ENCODE results near the gene SMIM27. TPM values are rescaled to one million over a fixed set of nuclear protein-coding genes. Genes with fewer than 3 reads are reported as not detected.

Gene SMIM27
- total RNA-seq, 4 donors from 2014 or later: 4.1 to 10.9 (median 4.6) TPM

DNA sequence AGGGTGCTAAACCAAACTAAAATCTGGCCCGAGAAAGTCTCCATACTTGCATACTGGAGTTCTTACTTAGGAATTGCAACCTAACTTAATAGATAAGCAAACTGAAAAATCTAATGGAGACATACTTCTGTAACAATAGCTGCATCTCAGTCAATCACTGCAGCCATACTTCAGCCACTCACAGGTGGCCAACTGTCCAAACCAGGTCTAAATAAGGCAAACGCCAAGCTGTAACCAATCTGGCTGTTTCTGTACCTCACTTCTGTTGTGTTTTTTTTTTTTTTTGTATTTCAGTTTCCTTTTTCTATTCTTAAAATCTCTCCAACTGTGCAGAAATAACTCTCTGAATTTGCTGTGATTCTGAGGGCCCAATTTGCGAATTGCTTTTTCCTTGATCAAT, 25.2 kb downstream of the SMIM27 start:
- TF ChIP-seq, protein P1, sequence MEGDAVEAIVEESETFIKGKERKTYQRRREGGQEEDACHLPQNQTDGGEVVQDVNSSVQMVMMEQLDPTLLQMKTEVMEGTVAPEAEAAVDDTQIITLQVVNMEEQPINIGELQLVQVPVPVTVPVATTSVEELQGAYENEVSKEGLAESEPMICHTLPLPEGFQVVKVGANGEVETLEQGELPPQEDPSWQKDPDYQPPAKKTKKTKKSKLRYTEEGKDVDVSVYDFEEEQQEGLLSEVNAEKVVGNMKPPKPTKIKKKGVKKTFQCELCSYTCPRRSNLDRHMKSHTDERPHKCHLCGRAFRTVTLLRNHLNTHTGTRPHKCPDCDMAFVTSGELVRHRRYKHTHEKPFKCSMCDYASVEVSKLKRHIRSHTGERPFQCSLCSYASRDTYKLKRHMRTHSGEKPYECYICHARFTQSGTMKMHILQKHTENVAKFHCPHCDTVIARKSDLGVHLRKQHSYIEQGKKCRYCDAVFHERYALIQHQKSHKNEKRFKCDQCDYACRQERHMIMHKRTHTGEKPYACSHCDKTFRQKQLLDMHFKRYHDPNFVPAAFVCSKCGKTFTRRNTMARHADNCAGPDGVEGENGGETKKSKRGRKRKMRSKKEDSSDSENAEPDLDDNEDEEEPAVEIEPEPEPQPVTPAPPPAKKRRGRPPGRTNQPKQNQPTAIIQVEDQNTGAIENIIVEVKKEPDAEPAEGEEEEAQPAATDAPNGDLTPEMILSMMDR (IDR thresholded peaks at IDR 0.05; ENCODE audit: low read depth): no peak

DNA sequence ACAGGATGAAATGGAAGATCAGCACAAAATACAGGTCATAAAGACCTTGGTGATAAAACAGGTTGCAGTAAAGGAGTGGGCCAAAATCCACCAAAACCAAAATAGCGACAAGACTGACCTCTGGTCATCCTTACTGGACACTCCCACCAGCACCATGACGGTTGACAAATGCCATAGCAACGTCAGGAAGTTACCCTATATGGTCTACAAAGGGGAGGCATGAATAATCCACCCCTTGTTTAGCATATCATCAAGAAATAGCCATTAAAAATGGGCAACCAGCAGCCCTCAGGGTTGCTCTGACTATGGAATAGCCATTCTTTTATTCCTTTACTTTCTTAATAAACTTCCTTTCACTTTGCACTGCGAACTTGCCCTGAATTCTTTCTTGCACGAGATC, 26.8 kb downstream of the SMIM27 start:
- TF ChIP-seq, protein P1 (IDR thresholded peaks at IDR 0.05; ENCODE audit: low read depth): no peak

DNA sequence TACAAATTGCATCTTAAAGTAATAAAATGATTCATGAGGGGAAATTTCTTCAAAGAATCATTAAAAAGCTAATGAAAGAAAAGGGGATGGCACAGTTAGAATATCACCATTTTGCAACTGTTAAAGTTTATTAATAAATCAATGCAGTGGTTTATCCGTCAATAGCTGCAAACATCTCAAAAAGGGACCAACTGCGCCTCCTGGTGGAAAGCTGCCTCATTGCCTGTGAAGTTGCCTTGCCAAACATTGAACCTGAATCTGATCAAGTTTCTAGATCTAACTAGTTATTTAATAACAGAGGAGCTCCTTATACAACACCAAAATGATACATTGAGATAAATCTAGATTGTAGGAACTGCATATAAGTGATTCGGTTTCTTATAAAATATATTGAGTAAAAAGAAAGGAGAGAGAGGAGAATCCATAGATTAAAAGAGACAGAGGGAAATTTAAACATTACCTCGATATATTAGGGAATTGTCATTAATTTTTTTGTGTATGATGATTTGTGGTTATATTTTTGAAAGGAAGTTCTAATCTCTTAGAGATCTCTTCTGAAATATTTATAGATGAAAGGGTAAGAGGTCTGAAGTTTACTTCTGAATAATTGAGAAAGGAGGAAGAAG, 27.7 kb downstream of the SMIM27 start:
- TF ChIP-seq, protein P1 (IDR thresholded peaks at IDR 0.05; ENCODE audit: low read depth): no peak

DNA sequence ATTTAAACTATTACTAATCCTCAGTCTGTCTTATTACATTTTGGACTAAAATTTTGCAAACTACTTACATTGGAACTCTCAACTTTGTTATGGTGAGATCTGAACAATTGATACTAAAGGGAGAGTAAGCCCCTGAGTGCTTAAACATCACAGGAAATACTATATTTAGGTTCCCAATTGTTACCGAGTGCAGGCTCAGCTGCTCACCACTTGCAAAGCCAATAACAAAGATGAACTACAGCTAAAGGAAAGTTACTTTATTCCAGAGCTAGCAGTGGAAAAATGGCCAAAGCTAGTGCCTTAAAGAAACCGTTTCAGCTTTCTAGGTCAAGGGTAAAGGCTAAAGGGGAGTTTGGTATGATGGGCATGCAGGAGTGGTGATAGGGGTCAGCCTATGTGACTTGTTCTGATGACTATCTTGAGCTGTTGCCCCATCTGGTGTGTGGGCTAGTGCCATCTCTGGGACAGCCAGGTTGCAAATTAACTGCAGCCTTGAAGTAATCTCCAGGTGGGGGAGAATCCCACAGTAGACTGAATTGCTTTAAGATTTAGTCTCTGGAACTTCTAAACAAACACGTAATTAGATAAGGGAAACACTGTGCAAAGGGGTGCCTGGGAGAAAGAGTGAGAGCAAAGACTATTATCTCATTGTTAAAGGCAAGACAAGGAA, 28.6 kb downstream of the SMIM27 start:
- TF ChIP-seq, protein P1 (IDR thresholded peaks at IDR 0.05; ENCODE audit: low read depth): no peak

DNA sequence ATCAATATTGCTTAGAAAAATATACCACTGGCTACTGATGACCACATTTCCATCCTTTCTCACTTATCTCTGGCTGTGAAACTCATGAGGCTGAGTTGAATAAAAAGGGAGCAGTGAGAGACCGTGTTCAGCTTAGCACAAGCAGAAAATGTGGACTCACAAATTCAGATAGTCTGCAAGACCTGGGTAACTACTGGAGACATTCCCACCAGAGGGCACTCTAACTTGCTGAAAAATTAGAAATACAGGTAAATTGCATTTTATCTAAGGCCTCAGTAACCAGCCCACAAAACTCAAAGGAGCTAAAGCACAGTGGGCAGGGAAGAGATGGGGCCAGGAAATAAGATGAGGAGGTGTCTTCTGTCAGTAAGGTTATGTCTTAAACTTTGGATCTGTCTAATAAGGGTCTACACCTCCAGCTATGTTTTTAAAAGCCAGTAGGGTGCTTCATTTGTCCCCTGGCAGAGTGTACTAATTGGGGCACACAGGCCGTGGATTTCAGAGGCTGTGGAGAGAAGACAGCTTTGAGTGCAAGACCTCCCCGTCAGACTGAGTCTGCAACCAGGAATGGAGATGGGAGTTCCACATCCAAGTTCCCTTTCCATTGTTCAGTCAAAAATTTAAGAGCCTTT, 29.5 kb downstream of the SMIM27 start:
- TF ChIP-seq, protein P1 (IDR thresholded peaks at IDR 0.05; ENCODE audit: low read depth): no peak

DNA sequence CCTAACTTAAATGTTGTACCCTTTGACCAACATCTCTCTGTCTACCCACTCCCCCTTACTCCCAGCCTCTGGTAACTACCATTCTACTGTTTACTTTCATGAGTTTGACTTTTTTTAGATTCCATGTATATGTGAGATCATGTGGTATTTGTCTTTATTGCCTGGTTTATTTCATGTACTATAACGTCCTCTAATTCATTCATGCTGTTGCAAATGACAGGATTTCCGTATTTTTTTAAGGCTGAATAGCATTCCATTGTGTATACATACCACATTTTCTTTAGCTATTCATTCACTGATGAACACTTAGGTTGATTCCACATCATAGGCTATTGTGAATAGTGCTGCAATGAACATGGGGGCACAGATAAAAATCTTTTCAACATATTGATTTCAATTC, 32.7 kb downstream of the SMIM27 start:
- TF ChIP-seq, protein P1 (IDR thresholded peaks at IDR 0.05; ENCODE audit: low read depth): no peak

DNA sequence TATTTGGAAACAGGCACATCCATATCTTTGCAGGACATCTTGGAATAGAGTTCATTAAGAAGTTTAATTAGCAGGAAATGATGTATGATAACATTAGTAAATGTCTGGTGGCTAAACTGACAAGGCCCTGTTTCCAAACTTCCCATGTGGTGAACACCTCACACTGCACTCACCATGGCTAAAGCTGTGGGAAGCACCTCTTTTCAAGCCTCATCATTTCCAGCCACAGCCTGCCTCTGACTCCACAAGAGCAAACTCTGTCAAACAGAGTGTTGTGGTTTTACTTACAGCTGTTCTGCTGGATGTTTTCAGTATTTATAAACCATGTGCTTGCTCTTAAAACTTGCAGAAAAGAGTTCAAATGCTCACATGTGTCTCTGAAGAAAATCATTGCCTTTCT, 35.8 kb downstream of the SMIM27 start:
- TF ChIP-seq, protein P1 (IDR thresholded peaks at IDR 0.05; ENCODE audit: low read depth): no peak
